Activated CD4-positive, alpha-beta T cell treated with anti-CD3 and anti-CD28 coated beads for 36 hours (primary cell): ENCODE measurements around the gene ZBTB6. TPM values are rescaled to one million over a fixed set of nuclear protein-coding genes. Genes with fewer than 3 reads are reported as not detected.
A peak's percentile ranks its signal among the peaks of the same experiment; 100 is the strongest.
"Not testable (repeated sequence)": the region's sequence is repeated elsewhere in the genome, so short reads cannot be mapped to it uniquely, and the experiment has no call there.

Source experiments
- ATAC-seq: fragments of 200-7000 bp; cut with Tn5 transposase; one replicate; pipeline ENCODE4 v1.10.0; 2021; ENCODE audit warnings: mild to moderate bottlenecking, moderate library complexity
- CTCF ChIA-PET: fragments of 350-600 bp; sonication (Branson Sonifier 250); formaldehyde crosslinking; loops from one replicate; lab custom pipeline; 2021; ENCODE audit warnings: antibody characterized with exemption; lab: Charles Lee
- POLR2A ChIA-PET: fragments of 350-600 bp; sonication (Branson Sonifier 250); formaldehyde crosslinking; loops from one replicate; lab custom pipeline; 2021; ENCODE audit warnings: antibody characterized with exemption, inconsistent platforms; lab: Charles Lee
- DNase-seq: peaks from one replicate; pipeline ENCODE4 v3.0.0-alpha.2; 2020
- H3K27ac Mint-ChIP-seq: one replicate; pipeline ENCODE4 v1.8.0; 2021; ENCODE audit warnings: mixed read lengths
- H3K27me3 Mint-ChIP-seq: one replicate; pipeline ENCODE4 v1.8.0; 2021; ENCODE audit warnings: mixed read lengths
- H3K36me3 Mint-ChIP-seq: one replicate; pipeline ENCODE4 v1.8.0; 2021; ENCODE audit warnings: low read depth, mixed read lengths
- H3K4me1 Mint-ChIP-seq: one replicate; pipeline ENCODE4 v1.8.0; 2021; ENCODE audit warnings: mixed read lengths
- H3K4me3 Mint-ChIP-seq: one replicate; pipeline ENCODE4 v1.8.0; 2021; ENCODE audit warnings: mild to moderate bottlenecking, moderate library complexity, mixed read lengths
- H3K9me3 Mint-ChIP-seq: one replicate; pipeline ENCODE4 v1.8.0; 2021; ENCODE audit warnings: low read depth, mixed read lengths
- intact Hi-C, 2 experiments: fragments of 100-400 bp; cut with DNase I in 1 of 2; cut with micrococcal nuclease in 1 of 2; formaldehyde crosslinking; loops; one replicate each; pipeline versions ENCODE4 v1.14.2 to v1.15.1; 2022 to 2024; cut with DNase I, micrococcal nuclease
- total RNA-seq, 2 experiments: library from RNA; stranded (reverse); gene quantifications; one replicate each; pipeline ENCODE4 v1.2.3, GENCODE V29; 2021

Gene ZBTB6
- total RNA-seq, 2 experiments from 2014 or later: 8.8 to 9.3 TPM

GRCh38 chr9:122888480-122888879 lies 24.6 kb downstream of the ZBTB6 start:
- no peak for DNase-seq
- no peaks in the 10 kb centered on the region for H3K4me1 Mint-ChIP-seq
- H3K27ac Mint-ChIP-seq: no peak overlapping the region
- no peak for ATAC-seq
- H3K4me3 Mint-ChIP-seq: no peak overlapping the region
- CTCF ChIA-PET: no interaction called here
- H3K36me3 Mint-ChIP-seq: peaks cover 30% of the 10 kb centered on the region
- POLR2A ChIA-PET: no interaction called here
- intact Hi-C loops: no loop called here
- H3K9me3 Mint-ChIP-seq: no peaks in the 10 kb centered on the region
- no peaks in the 10 kb centered on the region for H3K27me3 Mint-ChIP-seq

- H3K36me3 Mint-ChIP-seq: peaks cover 37% of the 10 kb centered on the region
- H3K27ac Mint-ChIP-seq: no peak overlapping the region
- DNase-seq (no peak), ATAC-seq (no peak)
- H3K27me3 Mint-ChIP-seq: no peaks in the 10 kb centered on the region
- ChIA-PET CTCF (interaction anchor here (1.0 kb wide), 2 partner anchors 9 to 21 kb away, joined by 3 read pairs; no protein-coding TSS in a partner anchor), POLR2A (no interaction called here)
- no peak overlapping the region for H3K4me3 Mint-ChIP-seq
- intact Hi-C loops: no loop called here
- H3K9me3 Mint-ChIP-seq: no peaks in the 10 kb centered on the region
- peaks cover 4% of the 10 kb centered on the region for H3K4me1 Mint-ChIP-seq
These were observed 30.0 kb downstream of the ZBTB6 start for GRCh38 chr9:122883125-122883524.

GRCh38 chr9:122879443-122879842 lies 33.7 kb downstream of the ZBTB6 start:
- Mint-ChIP-seq H3K36me3 (peaks cover 46% of the 10 kb centered on the region), H3K27me3 (no peaks in the 10 kb centered on the region), H3K9me3 (no peaks in the 10 kb centered on the region), H3K4me1 (peaks cover 9% of the 10 kb centered on the region), H3K27ac (no peak overlapping the region), H3K4me3 (no peak overlapping the region)
- ATAC-seq: no peak
- ChIA-PET CTCF (interaction anchor here (0.6 to 1.2 kb wide), 2 partner anchors 14 to 38 kb away, joined by 3 read pairs; no protein-coding TSS in a partner anchor), POLR2A (no interaction called here)
- intact Hi-C loops: no loop called here
- no peak for DNase-seq

DNA sequence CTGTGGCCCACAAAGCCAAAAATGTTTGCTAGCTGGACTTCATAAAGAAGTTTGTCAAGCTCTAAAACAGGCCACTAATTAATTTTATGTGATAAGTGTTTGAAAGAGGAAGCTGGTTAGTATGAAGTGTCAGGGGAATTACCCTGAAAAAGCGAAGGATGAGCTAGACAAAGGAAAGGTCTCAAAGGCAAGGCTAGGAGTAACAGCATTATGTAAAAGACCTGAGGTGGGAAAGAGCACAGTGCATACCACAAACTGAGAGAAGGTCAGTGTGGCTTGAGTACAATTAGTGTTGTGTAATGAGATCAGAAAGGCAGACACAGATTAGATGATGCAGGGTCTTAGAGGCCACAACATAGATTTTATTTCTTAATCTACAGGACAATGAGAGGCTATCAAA lies 37.6 kb downstream of the ZBTB6 start:
- Mint-ChIP-seq H3K4me1 (peaks cover 5% of the 10 kb centered on the region), H3K9me3 (no peaks in the 10 kb centered on the region), H3K27ac (peak overlapping the region; percentile 53), H3K36me3 (peaks cover 33% of the 10 kb centered on the region), H3K27me3 (no peaks in the 10 kb centered on the region), H3K4me3 (no peak overlapping the region)
- no peak for ATAC-seq
- CTCF ChIA-PET: interaction anchor here (0.8 to 1.0 kb wide), 2 partner anchors 37 to 200 kb away, joined by 3 to 4 read pairs; partner anchors contain the start of gene ZBTB6
- intact Hi-C loops: no loop called here
- POLR2A ChIA-PET: no interaction called here
- DNase-seq: no peak

- H3K27me3 Mint-ChIP-seq, ATAC-seq, H3K9me3 Mint-ChIP-seq, DNase-seq, H3K4me3 Mint-ChIP-seq, H3K27ac Mint-ChIP-seq, intact Hi-C loops, H3K4me1 Mint-ChIP-seq, POLR2A ChIA-PET, CTCF ChIA-PET: not testable (repeated sequence)
- peaks cover 22% of the 10 kb centered on the region for H3K36me3 Mint-ChIP-seq
These were observed 45.8 kb downstream of the ZBTB6 start for GRCh38 chr9:122867276-122867675.

DNA sequence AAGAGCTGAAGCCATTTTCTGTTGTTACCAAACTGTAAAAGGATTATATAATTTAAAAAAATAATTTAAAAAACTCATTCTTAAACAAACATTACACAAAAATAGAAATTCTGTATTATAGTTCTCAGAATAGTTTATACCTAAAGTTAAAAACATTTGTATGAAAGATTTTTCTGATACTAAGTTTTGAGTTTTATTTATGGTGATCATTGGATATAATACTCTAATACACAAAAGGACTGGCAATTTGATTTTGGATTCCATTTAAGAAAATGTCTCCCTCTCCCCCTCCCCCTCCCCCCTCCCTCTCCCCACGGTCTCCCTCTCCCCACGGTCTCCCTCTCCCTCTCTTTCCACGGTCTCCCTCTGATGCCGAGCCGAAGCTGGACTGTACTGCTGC lies 47.0 kb downstream of the ZBTB6 start:
- ATAC-seq (no peak), DNase-seq (no peak)
- Mint-ChIP-seq H3K36me3 (peaks cover 21% of the 10 kb centered on the region), H3K27ac (no peak overlapping the region), H3K4me3 (no peak overlapping the region), H3K4me1 (no peaks in the 10 kb centered on the region), H3K27me3 (no peaks in the 10 kb centered on the region), H3K9me3 (no peaks in the 10 kb centered on the region)
- intact Hi-C loops: no loop called here
- CTCF ChIA-PET: interaction anchor here (0.6 kb wide), 1 partner anchor 544 kb away, joined by 3 read pairs; no protein-coding TSS in a partner anchor
- POLR2A ChIA-PET: no interaction called here

GRCh38 chr9:122865300-122865699 lies 47.8 kb downstream of the ZBTB6 start:
- Mint-ChIP-seq H3K4me3 (no peak overlapping the region), H3K36me3 (peaks cover 21% of the 10 kb centered on the region), H3K4me1 (no peaks in the 10 kb centered on the region), H3K27me3 (no peaks in the 10 kb centered on the region), H3K9me3 (no peaks in the 10 kb centered on the region), H3K27ac (peak overlapping the region; percentile 31)
- DNase-seq (no peak), ATAC-seq (no peak)
- intact Hi-C loops: no loop called here
- ChIA-PET CTCF (interaction anchor here (1.4 kb wide), 1 partner anchor 9 kb away, joined by 3 read pairs; no protein-coding TSS in a partner anchor), POLR2A (no interaction called here)

GRCh38 chr9:122863407-122863806 lies 49.7 kb downstream of the ZBTB6 start:
- intact Hi-C loops: no loop called here
- Mint-ChIP-seq H3K27me3 (no peaks in the 10 kb centered on the region), H3K4me3 (no peak overlapping the region), H3K36me3 (peaks cover 27% of the 10 kb centered on the region), H3K4me1 (peaks cover 2% of the 10 kb centered on the region), H3K27ac (no peak overlapping the region), H3K9me3 (no peaks in the 10 kb centered on the region)
- ChIA-PET POLR2A (no interaction called here), CTCF (interaction anchor here (0.7 kb wide), 1 partner anchor 20 kb away, joined by 3 read pairs; no protein-coding TSS in a partner anchor)
- ATAC-seq: no peak
- DNase-seq: no peak

DNA sequence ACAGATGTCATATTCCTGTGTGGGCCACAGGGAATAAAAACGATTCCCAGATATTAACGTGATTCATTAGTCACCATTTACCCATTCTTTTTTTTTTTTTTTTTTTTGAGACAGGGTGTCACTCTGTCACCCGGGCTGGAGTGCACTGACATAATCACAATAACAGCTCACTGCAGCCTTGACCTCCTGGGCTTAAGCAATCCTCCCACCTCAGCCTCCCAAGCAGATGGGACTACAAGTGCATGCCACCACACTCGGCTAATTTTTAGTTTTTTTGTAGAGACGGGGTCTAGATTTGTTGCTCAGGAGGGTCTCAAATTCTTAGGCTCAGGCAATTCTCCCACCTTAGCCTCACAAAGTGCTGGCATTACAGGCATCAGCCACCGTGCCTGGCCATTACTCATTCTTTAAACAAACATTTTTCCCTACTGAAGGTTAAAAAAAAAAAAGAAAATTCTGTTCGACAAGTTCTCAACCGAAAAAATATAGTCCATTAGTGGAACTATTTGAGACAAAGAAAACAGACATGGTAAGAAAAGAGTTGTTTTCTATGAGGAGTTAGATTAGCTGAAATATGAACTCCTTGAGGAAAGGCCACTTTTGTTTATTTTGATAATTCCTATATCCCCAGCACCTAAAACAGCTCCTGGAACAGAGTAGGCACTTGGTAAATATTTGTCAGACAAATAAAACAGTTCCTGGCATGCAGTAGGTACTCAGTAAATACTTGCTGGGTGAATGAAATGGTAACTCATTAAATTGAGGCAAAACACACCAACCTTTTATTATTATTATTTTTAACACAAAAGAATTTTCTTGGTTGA lies 52.6 kb downstream of the ZBTB6 start:
- no peak overlapping the region for H3K27ac Mint-ChIP-seq
- no peak for DNase-seq
- no peaks in the 10 kb centered on the region for H3K9me3 Mint-ChIP-seq
- peaks cover 2% of the 10 kb centered on the region for H3K4me1 Mint-ChIP-seq
- intact Hi-C loops: no loop called here
- no peaks in the 10 kb centered on the region for H3K27me3 Mint-ChIP-seq
- H3K4me3 Mint-ChIP-seq: no peak overlapping the region
- ChIA-PET POLR2A (no interaction called here), CTCF (interaction anchor here (1.3 kb wide), 1 partner anchor 10 kb away, joined by 4 read pairs; no protein-coding TSS in a partner anchor)
- ATAC-seq: no peak
- peaks cover 40% of the 10 kb centered on the region for H3K36me3 Mint-ChIP-seq

Other genes with a start within 250 kb of the ZBTB6 start
- not detected for gene OR1L3, start 238.2 kb downstream of the ZBTB6 start, total RNA-seq
- not detected for gene OR1L4, start 189.3 kb downstream of the ZBTB6 start, total RNA-seq
- not detected for gene OR1L6, start 171.0 kb downstream of the ZBTB6 start, total RNA-seq
- not detected for gene OR5C1, start 124.4 kb downstream of the ZBTB6 start, total RNA-seq
- gene OR1K1, start 113.2 kb downstream of the ZBTB6 start, total RNA-seq: not detected
- 10 to 100 TPM; 18.4 to 18.8 TPM for gene PDCL, start 84.7 kb downstream of the ZBTB6 start, total RNA-seq
- 10 to 100 TPM; 21.5 to 24.4 TPM for gene RC3H2, start 8.0 kb downstream of the ZBTB6 start, total RNA-seq
- gene ZBTB26, start 18.2 kb upstream of the ZBTB6 start, total RNA-seq: 1 to 10 TPM; 6.0 TPM
- gene RABGAP1, start 27.7 kb upstream of the ZBTB6 start, total RNA-seq: 10 to 100 TPM; 24.3 to 27.2 TPM
- gene GPR21, start 120.3 kb upstream of the ZBTB6 start, total RNA-seq: 1 to 10 TPM in 1 of 2 experiments, under 1 TPM in 1; 0.78 to 1.0 TPM